ENCODE results near the gene VTN.

VTN gene

GRCh38 chr17:28357061-28357900 lies 12.8 kb downstream of the VTN start, which contains the start of gene POLDIP2:
Gene POLDIP2, minus strand, starts transcription at chr17:28357527. Its CDS starts 79 bp downstream, at chr17:28357448.
- peak; percentile 95 for DNase-seq (ENCODE audit: low read depth)
- H3K4me3 ChIP-seq (replicated peaks; ENCODE audit: low read depth, low read length): peak within 1 kb of the TSS; percentile 66
- TF ChIP-seq, protein P1, sequence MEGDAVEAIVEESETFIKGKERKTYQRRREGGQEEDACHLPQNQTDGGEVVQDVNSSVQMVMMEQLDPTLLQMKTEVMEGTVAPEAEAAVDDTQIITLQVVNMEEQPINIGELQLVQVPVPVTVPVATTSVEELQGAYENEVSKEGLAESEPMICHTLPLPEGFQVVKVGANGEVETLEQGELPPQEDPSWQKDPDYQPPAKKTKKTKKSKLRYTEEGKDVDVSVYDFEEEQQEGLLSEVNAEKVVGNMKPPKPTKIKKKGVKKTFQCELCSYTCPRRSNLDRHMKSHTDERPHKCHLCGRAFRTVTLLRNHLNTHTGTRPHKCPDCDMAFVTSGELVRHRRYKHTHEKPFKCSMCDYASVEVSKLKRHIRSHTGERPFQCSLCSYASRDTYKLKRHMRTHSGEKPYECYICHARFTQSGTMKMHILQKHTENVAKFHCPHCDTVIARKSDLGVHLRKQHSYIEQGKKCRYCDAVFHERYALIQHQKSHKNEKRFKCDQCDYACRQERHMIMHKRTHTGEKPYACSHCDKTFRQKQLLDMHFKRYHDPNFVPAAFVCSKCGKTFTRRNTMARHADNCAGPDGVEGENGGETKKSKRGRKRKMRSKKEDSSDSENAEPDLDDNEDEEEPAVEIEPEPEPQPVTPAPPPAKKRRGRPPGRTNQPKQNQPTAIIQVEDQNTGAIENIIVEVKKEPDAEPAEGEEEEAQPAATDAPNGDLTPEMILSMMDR (IDR thresholded peaks at IDR 0.05; ENCODE audit: low read length, missing control alignments): no peak

DNA sequence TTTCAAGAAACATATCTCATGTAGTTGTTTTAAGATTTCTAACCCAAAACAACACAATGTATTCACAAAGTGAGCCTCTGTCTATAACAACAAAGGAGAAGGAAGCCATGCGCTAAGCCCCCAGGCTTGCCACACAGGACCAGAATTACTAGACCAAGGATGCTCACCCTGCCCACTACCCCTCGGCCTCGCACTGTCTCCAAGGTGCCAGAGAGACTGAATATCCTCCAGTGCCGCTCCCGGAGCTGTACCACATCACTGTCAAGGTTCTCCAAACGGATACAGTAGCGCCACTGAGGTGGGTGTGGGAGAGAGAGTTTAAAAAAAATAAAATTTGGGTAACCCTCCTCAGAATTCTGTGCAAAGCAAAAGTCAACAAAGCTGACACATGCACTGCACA lies 19.8 kb downstream of the VTN start:
- no peak overlapping the region for H3K4me3 ChIP-seq (replicated peaks; ENCODE audit: low read depth, low read length)
- TF ChIP-seq, protein P1 (IDR thresholded peaks at IDR 0.05; ENCODE audit: low read length, missing control alignments): no peak
- DNase-seq (ENCODE audit: low read depth): no peak

- DNase-seq (ENCODE audit: low read depth): no peak
- TF ChIP-seq, protein P1 (IDR thresholded peaks at IDR 0.05; ENCODE audit: low read length, missing control alignments): no peak
- H3K4me3 ChIP-seq (replicated peaks; ENCODE audit: low read depth, low read length): no peak overlapping the region
These were observed 21.1 kb downstream of the VTN start for GRCh38 chr17:28348979-28349378.

GRCh38 chr17:28347261-28347891 lies 22.7 kb downstream of the VTN start:
- peak; percentile 96 for DNase-seq (ENCODE audit: low read depth)
- TF ChIP-seq, protein P1 (IDR thresholded peaks at IDR 0.05; ENCODE audit: low read length, missing control alignments): no peak

GRCh38 chr17:28346746-28347246 lies 23.3 kb downstream of the VTN start:
- no peak for DNase-seq (ENCODE audit: low read depth)
- no peak overlapping the region for H3K4me3 ChIP-seq (replicated peaks; ENCODE audit: low read depth, low read length)
- TF ChIP-seq, protein P1 (IDR thresholded peaks at IDR 0.05; ENCODE audit: low read length, missing control alignments): peak; percentile 42

More at GRCh38 chr17:28347261-28347891, 22.7 kb downstream of the VTN start:
- no peak overlapping the region for H3K4me3 ChIP-seq (replicated peaks; ENCODE audit: low read depth, low read length)

DNA sequence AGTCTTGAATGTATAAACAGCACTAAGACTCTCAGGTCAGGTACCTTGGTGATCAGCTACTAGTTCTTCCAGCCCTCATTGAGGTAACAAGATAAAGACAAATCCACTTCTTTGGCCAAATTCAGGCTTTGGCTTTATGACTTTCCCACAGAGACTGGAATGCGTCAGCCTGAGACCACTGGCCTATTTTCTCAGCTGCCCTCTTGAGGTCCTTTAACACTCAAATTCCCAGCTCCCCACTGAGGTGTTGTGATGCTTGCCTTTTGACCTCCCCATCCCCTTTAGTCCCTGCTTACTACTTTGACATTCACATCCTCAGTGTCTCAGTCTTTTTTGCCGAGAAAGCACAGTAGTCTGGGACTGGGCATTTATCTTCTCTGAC lies 23.9 kb downstream of the VTN start:
- TF ChIP-seq, protein P1 (IDR thresholded peaks at IDR 0.05; ENCODE audit: low read length, missing control alignments): no peak
- no peak for DNase-seq (ENCODE audit: low read depth)
- H3K4me3 ChIP-seq (replicated peaks; ENCODE audit: low read depth, low read length): no peak overlapping the region
